Right lobe of liver (tissue), 4 donors: Measurements from ENCODE around the gene FGF9.

Source experiments
- POLR2A ChIP-seq: fragments of 450-650 bp; IDR thresholded peaks from one replicate; pipeline ENCODE4 v1.6.1; 2017; ENCODE audit warnings: antibody characterized with exemption, mild to moderate bottlenecking
- TF ChIP-seq, protein P1 (sequence below), 4 donors: fragments of 200-600 bp in 3 of 4; fragments of 450-650 bp in 1 of 4; IDR thresholded peaks; one replicate each; pipeline versions ENCODE4 v1.5.1 to v1.8.0; 2016 to 2022; ENCODE audit warnings: antibody characterized with exemption in 4 of 4, mild to moderate bottlenecking in 2 of 4
- donor health status: DM: no; HTN: no; CAD: no.
- donor health status: DM: no; HTN: no; CAD: no.
- donor health status: DM: no; HTN: yes; CAD: no.

DNA sequence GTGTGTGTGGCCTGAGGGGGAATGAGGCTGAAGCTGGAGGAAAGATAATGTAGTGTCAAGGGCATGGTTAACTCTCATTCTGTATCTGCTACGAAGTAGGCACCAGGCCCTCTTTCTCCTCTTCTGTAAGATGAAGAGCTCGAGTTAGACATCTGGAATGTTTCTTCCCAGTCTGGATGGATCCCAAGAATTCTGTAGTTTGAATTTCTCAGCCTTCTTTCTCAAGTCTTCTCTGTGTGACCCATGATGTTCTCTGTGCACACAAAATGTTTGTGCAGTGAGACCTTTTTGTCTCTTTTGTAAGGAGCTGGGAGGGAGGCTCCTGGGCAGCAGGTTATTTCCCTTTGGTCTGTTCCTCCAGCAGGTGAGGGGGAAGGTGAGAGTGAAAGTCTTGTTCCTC is 13.7 kb downstream of the FGF9 start:
- no peak for TF ChIP-seq POLR2A
- TF ChIP-seq, protein P1, sequence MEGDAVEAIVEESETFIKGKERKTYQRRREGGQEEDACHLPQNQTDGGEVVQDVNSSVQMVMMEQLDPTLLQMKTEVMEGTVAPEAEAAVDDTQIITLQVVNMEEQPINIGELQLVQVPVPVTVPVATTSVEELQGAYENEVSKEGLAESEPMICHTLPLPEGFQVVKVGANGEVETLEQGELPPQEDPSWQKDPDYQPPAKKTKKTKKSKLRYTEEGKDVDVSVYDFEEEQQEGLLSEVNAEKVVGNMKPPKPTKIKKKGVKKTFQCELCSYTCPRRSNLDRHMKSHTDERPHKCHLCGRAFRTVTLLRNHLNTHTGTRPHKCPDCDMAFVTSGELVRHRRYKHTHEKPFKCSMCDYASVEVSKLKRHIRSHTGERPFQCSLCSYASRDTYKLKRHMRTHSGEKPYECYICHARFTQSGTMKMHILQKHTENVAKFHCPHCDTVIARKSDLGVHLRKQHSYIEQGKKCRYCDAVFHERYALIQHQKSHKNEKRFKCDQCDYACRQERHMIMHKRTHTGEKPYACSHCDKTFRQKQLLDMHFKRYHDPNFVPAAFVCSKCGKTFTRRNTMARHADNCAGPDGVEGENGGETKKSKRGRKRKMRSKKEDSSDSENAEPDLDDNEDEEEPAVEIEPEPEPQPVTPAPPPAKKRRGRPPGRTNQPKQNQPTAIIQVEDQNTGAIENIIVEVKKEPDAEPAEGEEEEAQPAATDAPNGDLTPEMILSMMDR (IDR thresholded peaks at IDR 0.05), result no peak
